GM21447 (cell line): ENCODE data around the gene KCNK3.

ENCODE experiments used
- ATAC-seq: cut with Tn5 transposase; IDR thresholded peaks from one replicate; pipeline ENCODE4 v1.9.1; 2021; ENCODE audit not compliant: unreplicated experiment

The KCNK3 gene

GRCh38 chr2:26687801-26688200 is 4.7 kb upstream of the KCNK3 start:
- ATAC-seq, result no peak

DNA sequence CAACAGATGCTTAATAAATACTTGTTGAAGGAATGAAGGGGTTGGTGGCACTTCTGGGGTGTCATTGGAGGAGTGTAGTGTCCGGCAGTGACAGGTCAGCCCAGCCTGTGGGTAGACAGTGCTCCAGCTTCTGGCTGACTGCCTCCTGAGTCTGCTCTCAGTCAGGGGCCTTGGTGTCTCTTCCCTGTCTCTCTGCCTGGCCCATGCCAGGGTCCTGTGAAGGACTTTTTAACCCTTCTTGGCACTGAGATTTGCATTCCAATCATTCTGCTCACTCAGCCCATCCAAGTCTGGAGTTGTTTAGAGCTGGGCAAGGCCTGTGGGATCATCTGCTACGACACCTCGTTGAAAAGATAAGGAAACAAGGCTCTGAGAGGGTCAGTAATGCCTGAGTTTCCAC is 1.4 kb upstream of the KCNK3 start:
- no peak for ATAC-seq

DNA sequence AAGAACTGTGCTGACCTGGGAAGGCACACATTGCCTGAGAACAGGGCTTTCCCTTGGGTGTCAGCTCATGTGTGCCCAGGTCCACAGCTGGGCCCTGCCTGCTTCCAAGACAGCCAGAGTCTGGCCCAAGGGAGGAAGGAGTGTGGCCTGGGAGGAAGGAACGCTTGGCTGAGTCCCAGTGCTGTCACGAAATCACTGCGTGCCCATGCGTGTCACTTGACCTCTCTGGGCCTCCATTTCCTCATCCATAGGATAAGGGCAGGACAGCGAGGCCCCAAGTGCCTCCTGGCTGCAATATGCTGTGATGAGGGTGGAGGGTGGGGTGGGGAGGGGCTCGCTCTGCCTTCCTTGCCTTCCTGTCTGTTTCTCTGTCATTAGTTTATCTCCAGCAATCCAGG is 642 bp upstream of the KCNK3 start:
- ATAC-seq, result no peak

- ATAC-seq, result no peak
Measured at GRCh38 chr2:26692897-26693849, 651 bp downstream of the KCNK3 start.

DNA sequence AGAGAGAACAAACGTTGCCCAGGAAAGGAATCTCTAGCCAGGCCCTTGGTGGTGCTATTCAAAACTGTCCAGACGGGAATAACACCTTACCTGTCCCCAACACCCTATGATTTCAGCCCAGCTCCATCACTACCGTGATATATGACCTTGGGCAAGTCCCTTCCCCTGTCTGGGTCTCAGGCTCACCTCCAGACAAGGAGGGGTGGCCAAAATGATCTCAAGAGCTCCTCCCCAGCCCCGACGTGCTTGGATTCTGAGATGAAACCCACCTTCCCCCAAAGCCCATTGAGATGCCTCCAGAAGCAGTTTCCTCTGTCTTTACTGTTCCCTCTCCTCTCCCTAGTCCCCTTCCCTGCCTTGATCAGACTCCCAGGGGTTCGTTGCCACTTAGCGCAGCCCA is 1.5 kb downstream of the KCNK3 start:
- ATAC-seq, result no peak

DNA sequence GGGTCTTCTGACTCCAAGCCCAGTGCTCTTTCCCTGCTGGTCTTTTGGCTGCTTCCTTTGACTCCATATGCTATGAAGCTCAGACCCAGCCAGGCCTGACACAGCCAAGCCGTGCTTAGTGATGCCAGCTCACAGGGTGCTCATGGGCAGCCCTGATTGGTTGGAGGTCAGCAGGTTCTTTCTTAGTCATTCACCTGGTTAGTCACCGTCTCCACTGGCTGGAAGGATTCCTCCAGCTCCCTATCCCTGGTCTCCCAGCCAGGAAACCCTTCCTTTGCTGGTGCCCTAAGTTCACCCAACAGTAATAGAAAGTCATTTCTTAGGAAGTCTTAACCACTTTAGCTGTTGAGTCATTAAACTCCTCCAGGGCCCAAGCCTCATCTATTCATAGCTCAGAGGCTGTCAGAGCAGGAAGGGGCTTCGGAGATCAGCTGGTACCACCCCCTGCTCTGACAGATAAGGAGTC is 3.9 kb downstream of the KCNK3 start:
- no peak for ATAC-seq

DNA sequence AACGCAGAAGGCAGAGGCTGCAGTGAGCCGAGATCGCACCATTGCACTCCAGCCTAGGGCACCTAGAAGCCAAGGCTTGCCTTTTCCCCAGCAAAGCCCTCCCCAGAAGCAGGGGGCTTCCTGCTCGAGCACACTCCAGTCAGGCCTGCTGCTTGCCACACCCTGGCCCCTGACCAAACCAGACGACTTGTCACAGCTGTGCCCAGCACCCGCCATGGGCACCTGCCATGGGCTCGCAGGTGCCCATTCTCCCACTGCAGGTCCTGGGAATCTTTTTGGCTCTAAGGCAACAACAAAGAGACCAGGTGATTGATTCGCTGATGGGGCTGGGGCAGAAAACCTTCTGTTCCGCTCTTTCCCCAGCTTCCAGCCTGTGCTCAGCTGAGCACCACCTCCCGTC is 4.9 kb downstream of the KCNK3 start:
- ATAC-seq, result no peak

DNA sequence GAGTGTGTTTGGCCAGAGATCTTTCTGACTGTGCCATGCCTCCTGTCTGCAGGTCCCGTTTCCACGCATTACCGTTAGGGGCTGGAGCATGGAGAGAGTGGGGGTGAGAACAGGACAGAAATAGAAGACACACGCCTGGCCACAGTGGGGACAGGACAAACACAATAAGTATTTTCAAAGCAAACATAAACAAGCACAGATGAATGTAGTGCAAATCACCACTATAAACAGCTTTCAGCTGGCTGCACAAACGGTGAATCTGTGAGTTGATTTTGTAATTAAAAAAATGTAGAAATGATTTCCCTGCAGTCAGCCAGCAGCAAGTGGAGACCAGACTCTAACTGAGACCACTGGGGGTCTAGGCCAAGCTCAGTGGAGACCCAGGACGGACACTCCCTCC is 6.8 kb downstream of the KCNK3 start:
- no peak for ATAC-seq

- no peak for ATAC-seq
Measured at GRCh38 chr2:26700078-26700477, 7.6 kb downstream of the KCNK3 start.

DNA sequence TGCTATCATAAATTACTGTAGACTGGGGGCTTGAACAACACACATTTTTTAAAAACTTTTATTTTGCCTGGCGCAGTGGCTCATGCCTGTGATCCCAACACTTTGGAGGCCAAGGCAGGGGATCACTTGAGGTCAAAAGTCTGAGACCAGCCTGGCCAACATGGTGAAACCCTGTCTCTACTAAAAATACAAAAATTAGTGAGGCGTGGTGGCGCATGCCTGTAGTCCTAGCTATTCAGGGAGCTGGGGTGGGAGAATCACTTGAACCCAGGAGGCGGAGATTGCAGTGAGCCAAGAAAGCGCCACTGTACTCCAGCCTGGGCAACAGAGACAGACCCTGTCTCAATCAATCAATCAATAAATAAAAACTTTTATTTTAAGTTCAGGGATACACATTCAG is 9.1 kb downstream of the KCNK3 start:
- no peak for ATAC-seq

- no peak for ATAC-seq
Measured at GRCh38 chr2:26702025-26702424, 9.5 kb downstream of the KCNK3 start.

DNA sequence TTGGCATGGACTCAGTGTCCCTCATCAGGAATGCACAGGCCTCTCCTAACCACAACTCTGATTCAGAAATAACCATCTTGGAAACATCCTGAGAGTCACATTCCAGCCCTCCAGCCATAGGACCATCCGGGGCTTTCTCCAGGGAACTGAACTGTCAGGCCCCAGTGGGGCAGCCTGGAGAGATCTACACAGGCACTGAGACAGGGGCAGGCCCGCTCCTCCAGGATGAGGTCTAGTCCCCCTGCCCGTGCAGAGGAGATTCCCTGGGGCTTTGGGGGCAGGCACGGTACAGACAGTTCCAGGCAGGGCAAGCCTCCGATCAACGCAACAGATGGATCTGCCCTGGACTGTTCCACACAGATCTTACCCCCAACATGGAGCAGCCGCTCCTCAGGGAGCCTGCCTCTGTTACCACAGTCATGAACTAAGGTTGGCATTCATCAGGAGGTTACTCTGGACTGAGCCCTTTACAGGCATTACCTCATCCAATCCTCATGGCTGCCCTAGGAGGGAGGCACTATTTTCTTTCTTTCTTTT is 12.0 kb downstream of the KCNK3 start:
- ATAC-seq, result no peak

DNA sequence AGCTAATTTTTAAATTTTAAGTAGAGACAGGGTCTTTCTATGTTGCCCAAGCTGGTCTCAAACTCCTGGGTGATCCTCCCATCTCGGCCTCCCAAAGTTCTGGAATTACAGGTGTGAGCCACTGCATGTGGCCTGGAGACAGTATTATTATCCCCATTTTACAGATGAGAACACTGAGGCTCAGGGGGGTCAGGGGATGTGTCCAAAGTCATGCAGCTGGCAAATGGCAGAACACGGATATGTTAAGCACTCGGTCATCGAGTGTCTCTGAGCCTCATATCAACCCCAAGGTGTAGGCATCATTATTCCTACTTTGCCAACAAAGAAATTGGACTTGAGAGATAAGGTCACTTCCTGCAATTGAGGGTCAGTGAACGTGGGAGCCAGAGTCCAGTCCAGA is 12.6 kb downstream of the KCNK3 start:
- no peak for ATAC-seq

- ATAC-seq, result no peak
Measured at GRCh38 chr2:26706093-26706492, 13.6 kb downstream of the KCNK3 start.

DNA sequence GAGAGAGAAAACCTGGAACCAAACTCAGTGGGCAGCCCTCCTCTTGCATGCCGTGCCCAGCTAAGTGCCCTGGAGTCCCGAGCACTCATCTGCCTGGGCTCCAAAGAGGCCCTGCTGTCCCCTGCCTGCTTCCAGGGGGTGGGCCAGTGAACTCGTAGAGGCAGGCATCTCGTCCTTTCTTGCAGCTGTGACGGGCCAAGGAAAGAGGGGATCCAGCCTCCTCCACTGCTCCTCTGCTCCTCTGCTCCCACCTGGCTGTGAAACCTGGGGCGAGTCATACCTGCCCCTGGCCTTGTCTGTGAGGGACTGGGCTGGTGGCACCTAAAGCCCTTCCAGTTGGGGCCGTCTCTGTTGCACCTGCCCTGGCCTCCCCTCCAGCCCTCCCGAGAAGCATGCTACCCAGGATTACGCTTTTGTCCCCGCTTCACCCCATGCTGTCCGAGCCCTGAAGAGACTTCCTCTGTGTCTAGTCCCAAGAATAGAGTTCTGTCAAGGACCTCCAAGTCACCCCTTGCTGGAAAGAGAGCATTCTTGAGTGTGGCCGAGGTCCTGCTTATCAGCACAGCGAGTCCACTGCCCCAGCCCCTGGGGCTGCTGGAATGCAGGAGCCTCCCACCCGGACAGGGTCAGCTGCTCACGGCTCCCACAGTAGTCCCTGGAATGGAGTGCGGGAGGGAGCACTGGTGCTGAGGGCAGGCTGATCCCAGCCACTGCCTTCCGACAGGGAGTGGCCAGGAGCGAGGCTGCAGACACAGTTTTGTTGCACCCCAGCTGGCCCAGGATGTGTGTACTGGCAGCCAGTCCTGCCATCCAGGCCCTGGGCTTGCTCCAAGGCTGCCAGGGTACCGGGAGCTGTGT is 14.3 kb downstream of the KCNK3 start:
- ATAC-seq, result no peak

DNA sequence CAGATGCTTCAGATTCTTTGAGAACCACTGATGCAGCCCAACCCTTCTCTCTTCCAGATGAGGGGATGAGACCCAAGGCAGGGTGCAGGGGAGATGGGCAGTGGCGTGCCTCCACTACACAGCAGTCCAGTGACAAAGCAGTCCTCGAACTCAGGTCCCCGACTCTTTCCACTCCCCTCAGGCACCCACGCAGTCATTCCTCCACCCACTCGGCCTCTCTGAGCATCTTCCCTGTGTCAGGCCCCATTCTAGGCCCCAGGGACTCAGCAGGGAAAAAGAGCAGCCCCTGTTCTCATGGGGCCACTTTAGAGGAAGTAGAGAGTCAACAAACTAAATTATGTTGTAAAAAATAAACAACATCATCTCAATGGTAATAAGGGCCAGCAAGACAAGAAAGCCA is 15.2 kb downstream of the KCNK3 start:
- no peak for ATAC-seq

- no peak for ATAC-seq
Measured at GRCh38 chr2:26708457-26708856, 15.9 kb downstream of the KCNK3 start.

DNA sequence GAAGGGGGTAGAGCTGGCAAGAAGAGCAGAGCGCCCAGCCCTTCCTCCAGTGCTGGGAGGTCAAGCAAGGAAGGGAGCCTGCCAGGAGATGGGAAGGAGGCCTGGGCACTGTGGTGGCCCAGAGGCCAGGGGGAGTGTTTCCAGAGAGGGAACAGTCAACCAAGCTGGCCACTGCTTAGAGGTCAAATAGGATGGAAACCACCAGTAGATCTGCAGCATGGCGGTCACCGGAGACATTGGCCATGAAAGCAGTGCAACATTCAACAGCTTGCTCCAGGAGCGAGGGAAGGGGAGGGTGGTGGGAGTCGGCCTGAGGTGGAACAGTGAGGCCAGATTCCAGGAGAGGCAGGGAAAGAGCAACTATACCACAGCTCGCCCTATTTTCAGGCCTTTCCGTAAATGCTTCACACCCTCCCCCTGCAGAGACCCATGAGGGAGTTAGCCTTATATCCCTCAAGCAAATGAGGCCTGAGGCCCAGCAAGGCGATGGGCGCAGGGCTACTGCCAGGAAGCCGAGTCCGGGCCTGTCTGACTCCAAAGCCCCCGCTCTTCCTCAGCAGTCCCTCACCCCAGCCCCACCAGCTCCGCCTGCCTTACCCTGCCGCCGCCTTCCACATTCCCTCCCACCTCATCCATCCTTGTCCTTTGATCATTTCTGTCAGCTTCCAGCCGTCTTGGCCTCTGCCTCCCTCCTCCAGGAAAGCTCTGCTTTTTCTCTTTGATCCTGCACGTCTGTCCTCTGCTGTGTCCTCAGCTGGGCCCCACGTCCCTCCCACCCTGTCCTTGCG is 17.0 kb downstream of the KCNK3 start:
- no peak for ATAC-seq

DNA sequence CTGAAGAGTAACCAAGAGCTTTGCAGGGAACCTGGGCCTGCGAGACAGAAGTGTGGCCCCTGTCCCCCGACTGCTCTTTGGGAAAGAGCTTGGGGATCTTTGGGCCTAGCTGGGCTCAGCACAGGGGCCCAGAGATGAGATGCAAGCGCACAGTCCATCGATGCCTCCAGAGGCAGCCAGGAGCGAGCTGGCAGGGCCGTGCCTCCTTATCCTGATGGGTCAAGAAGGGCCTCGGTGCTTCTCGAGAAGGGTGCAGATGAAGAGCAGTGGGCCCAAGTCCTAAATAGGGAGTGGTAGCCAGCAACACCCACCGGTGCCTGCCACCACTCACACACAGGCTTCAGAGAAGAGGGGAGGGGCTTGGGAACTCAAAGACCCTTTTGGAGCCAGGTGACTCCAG is 17.6 kb downstream of the KCNK3 start:
- ATAC-seq, result no peak

DNA sequence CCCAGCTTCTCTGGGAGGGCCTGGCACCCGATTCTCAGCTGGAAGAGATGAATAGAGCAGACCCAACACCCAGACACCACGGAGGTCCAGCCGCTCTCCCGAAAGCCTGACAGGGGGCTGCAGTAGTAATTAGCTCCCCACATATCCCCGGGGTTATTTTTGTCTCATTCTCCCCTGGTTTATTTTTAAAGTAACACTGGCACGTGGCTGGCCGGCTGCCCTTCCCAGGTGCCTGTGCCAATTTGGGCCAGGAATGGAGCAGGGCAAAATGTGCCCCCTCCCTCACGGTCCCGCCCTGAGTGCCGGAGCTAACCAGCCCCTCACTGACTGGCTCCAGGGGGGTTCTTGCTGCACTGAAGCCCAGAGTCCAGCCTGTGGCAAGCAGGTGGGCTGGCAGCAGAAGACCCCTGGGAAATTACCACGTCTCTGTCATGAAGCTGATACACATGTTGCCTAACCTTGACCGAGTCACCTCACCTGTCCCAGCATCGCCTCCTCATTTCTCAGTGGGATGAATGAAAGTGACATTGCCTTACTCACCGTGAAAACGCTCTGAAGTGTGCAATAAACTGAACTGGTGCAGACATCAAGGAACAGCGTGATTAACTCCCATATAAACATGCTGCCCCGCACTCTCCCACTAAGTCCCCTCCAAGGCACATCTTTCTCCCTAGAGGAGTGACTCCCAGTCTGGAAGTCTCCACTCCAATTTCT is 18.4 kb downstream of the KCNK3 start:
- ATAC-seq, result no peak
